Stomach (tissue), 9 donors: ENCODE data around the gene FKBP10. TPM values are rescaled to one million over a fixed set of nuclear protein-coding genes. Genes with fewer than 3 reads are reported as not detected.

Experiments used
- DNase-seq, 2 donors: peaks; one replicate each; pipeline versions ENCODE4 v3.0.0 to v3.0.0-alpha.2; 2013 to 2019
- H3K27ac ChIP-seq, 5 donors: fragments of 200-600 bp in 4 of 5; sonication (generic) in 4 of 5; one replicate each; pipeline ENCODE4 v1.5.1; 2013 to 2019; ENCODE audit warnings: mild to moderate bottlenecking in 1 of 5, moderate library complexity in 1 of 5
- H3K27me3 ChIP-seq, 3 donors: fragments of 200-600 bp; sonication (generic); one replicate each; pipeline ENCODE4 v1.5.1; 2017 to 2019; ENCODE audit warnings: mixed run types in 1 of 3
- H3K36me3 ChIP-seq, 4 donors: fragments of 200-600 bp; sonication (generic); 1 replicate in 3 of 4; 2 replicates in 1 of 4; pipeline ENCODE4 v1.5.1; 2016 to 2019
- H3K4me1 ChIP-seq, 4 donors: fragments of 200-600 bp; sonication (generic); one replicate each; pipeline ENCODE4 v1.5.1; 2016 to 2019
- H3K4me3 ChIP-seq, 4 donors: fragments of 200-600 bp; sonication (generic) in 3 of 4; one replicate each; pipeline ENCODE4 v1.5.1; 2016 to 2019; ENCODE audit warnings: mild to moderate bottlenecking in 1 of 4
- H3K9me3 ChIP-seq, 4 donors: fragments of 200-600 bp; sonication (generic); one replicate each; pipeline ENCODE4 v1.5.1; 2016 to 2019
- CTCF ChIP-seq, 7 experiments: fragments of 450-650 bp in 4 of 7; fragments of 200-600 bp in 3 of 7; sonication (generic) in 3 of 7; IDR thresholded peaks; one replicate each; pipeline ENCODE4 v1.5.1; 2016 to 2019; ENCODE audit warnings: antibody characterized with exemption in 7 of 7, control low read depth in 2 of 7, mild to moderate bottlenecking in 1 of 7
- EP300 ChIP-seq: sonication (generic); formaldehyde crosslinking; IDR thresholded peaks from one replicate; pipeline ENCODE4 v1.6.1; 2017; ENCODE audit warnings: antibody characterized with exemption
- POLR2A ChIP-seq, 4 donors: fragments of 450-650 bp; IDR thresholded peaks; one replicate each; pipeline ENCODE4 v1.6.1; 2016; ENCODE audit warnings: antibody characterized with exemption in 4 of 4, control low read depth in 2 of 4, mild to moderate bottlenecking in 1 of 4, moderate library complexity in 1 of 4
- POLR2AphosphoS5 ChIP-seq, 3 donors: sonication (generic); formaldehyde crosslinking; IDR thresholded peaks; one replicate each; pipeline ENCODE4 v1.6.1; 2016; ENCODE audit warnings: antibody characterized with exemption in 3 of 3
- WGBS, 5 donors: extraction: QIAGEN DNeasy Blood & Tissue Kit in 3 of 5; methylation state at CpG; one replicate each; pipeline versions ENCODE4 v1.1.5 to v1.1.7; 2013 to 2018; 5-methylcytosine and 5-hydroxymethylcytosine counted together
- intact Hi-C: fragments of 100-400 bp; cut with DNase I; formaldehyde crosslinking; loops from one replicate; pipeline ENCODE4 v1.15.1; 2023; ENCODE audit warnings: low total_unique reads
- polyA plus RNA-seq, 3 donors: library from polyadenylated mRNA; stranded (reverse); fragments of 200-250 nt; gene quantifications; one replicate each; pipeline ENCODE4 v1.2.3, GENCODE V29; 2013
- total RNA-seq, 5 donors: library from RNA; depleted of rRNA; stranded (reverse); fragments of >200 nt; gene quantifications; one replicate each; pipeline versions ENCODE4 v1.1.0 to v1.2.3, GENCODE V29; 2014 to 2016
- donor health status: healthy with polysubstance abuse.
- donor health status: Bipolar disorder and iron deficiency.
- donor health status: healthy.

FKBP10 gene
- total and polyA plus RNA-seq, 8 donors, result 4.6 to 45.3 (median 14.9) TPM

DNA sequence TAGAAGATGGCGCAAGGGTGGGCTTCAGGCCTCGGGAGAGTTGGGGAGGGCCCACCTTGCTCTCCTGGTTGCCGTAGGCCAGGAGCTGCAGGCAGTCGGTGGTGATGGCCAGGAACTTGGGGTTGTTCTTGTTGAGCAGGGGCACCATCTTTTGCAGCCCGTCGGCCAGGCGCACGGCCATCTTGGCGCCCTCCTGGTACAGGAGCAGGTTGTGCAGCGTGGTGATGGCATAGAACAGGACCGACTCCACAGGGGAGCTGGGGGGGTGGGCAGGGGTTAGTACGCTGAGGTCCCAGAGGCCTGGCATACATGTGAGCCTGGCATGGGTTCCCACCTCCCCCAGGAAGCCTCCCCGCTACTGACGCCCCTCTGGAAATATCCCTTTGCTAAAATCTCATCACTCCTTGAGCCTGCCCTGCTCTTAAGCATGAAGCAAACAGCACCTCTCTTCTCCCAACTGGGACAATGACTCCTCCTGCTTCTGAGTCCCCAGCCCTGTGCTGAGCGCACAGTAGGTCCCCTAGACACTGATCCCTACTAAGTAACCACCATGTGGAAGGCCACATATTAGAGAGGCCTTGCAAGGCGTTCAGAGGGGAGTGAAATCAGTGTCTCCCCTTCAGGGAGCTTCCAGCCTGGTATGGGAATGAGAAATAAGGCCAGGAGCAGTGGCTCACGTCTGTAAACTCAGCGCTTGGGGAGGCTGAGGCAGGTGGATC lies 45.3 kb upstream of the FKBP10 start:
- H3K27me3 ChIP-seq, result no peaks in the 10 kb centered on the region
- no peak for DNase-seq
- no peak overlapping the region for H3K27ac ChIP-seq
- H3K4me3 ChIP-seq, result no peak overlapping the region
- 88 to 95% (median 93%) methylated on average over 18 of the region's 18 CpGs for WGBS, 5 donors
- TF ChIP-seq EP300 (no peak), POLR2AphosphoS5 (IDR thresholded peaks at IDR 0.05) (no peak), POLR2A (IDR thresholded peaks at IDR 0.05) (no peak), CTCF (IDR thresholded peaks at IDR 0.05) (no peak)
- peaks cover 11 to 14% (median 12%) of the 10 kb centered on the region in 4 donors for H3K4me1 ChIP-seq
- H3K36me3 ChIP-seq, result peaks cover 79 to 95% (median 93%) of the 10 kb centered on the region in 4 donors
- no peaks in the 10 kb centered on the region for H3K9me3 ChIP-seq
- intact Hi-C loops, result no loop called here

DNA sequence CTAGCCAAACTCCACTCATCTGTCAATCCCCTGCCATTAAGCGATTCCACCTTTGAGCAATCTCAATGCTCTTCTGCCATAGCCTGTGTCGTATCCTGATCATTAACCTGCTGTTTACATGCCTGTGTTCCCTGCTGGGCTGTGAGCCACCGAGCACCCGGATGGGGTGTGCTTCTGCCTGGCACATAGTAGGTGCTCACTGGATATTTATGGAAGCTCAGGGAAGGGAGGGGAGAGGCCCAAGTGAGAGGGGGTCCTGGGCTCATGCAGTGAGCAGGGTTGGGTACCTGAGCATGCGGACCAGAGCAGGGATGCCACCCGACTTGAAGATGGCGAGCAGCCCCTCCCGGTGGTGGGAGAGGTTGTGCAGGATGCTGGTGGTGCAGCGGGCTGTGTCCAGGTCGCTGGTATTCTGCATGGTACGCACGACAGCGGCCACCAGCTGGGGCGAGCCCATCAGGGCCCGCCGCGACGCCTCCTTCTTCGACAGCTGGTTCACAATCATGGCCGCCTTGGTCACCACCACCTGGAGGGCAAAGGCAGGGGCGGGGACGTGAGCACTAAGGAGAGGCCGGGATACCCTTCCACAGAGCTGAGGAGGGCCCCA lies 44.0 kb upstream of the FKBP10 start:
- intact Hi-C loops, result no loop called here
- Histone ChIP-seq H3K9me3 (no peaks in the 10 kb centered on the region), H3K27me3 (no peaks in the 10 kb centered on the region), H3K4me1 (peaks cover 24 to 27% (median 25%) of the 10 kb centered on the region in 4 donors), H3K4me3 (no peak overlapping the region), H3K36me3 (peaks cover 66 to 82% (median 80%) of the 10 kb centered on the region in 4 donors), H3K27ac (no peak overlapping the region)
- DNase-seq, result no peak
- 84 to 90% (median 89%) methylated on average over 14 to 23 of the region's 23 CpGs for WGBS, 5 donors
- TF ChIP-seq POLR2AphosphoS5 (IDR thresholded peaks at IDR 0.05) (no peak), CTCF (IDR thresholded peaks at IDR 0.05) (no peak)

- intact Hi-C loops, result no loop called here
- 53 to 87% (median 82%) methylated on average over 3 to 16 of the region's 16 CpGs for WGBS, 5 donors
- peaks cover 60 to 76% (median 74%) of the 10 kb centered on the region in 4 donors for H3K36me3 ChIP-seq
These were observed 43.4 kb upstream of the FKBP10 start for GRCh38 chr17:41769346-41769862.

More at GRCh38 chr17:41769346-41769862, 43.4 kb upstream of the FKBP10 start:
- no peak for DNase-seq
- no peaks in the 10 kb centered on the region for H3K9me3 ChIP-seq
- peaks cover 30 to 33% (median 31%) of the 10 kb centered on the region in 4 donors for H3K4me1 ChIP-seq
- H3K27ac ChIP-seq, result no peak overlapping the region
- H3K27me3 ChIP-seq, result no peaks in the 10 kb centered on the region
- H3K4me3 ChIP-seq, result no peak overlapping the region
- TF ChIP-seq POLR2AphosphoS5 (IDR thresholded peaks at IDR 0.05), result no peak
- TF ChIP-seq CTCF (IDR thresholded peaks at IDR 0.05), result no peak
- TF ChIP-seq POLR2A (IDR thresholded peaks at IDR 0.05), result no peak
- no peak for TF ChIP-seq EP300
